ENCODE measurements around the gene CARS1.

The CARS1 gene

GRCh38 chr11:3037040-3037944, 19.9 kb downstream of the CARS1 start:
- peak; percentile 79 for ATAC-seq
- DNase-seq = peak; percentile 62

- ATAC-seq (no peak), DNase-seq (no peak)
Observed at GRCh38 chr11:3036419-3036818, 20.8 kb downstream of the CARS1 start.

GRCh38 chr11:3035333-3035732, 21.9 kb downstream of the CARS1 start:
- DNase-seq = no peak
- ATAC-seq = no peak

GRCh38 chr11:3030289-3031070, 26.7 kb downstream of the CARS1 start:
- no peak for ATAC-seq
- no peak for DNase-seq

- no peak for ATAC-seq
- no peak for DNase-seq
Observed at GRCh38 chr11:3028813-3029212, 28.4 kb downstream of the CARS1 start.

GRCh38 chr11:3026803-3027202, 30.4 kb downstream of the CARS1 start:
- DNase-seq (no peak), ATAC-seq (no peak)

- no peak for ATAC-seq
- DNase-seq = no peak
Observed at GRCh38 chr11:3022982-3023381, 34.2 kb downstream of the CARS1 start.

GRCh38 chr11:3022300-3022967, 34.8 kb downstream of the CARS1 start:
- DNase-seq (no peak), ATAC-seq (peak; percentile 64)

- ATAC-seq (peak; percentile 52), DNase-seq (no peak)
Observed at GRCh38 chr11:3021125-3021524, 36.1 kb downstream of the CARS1 start.

GRCh38 chr11:3020011-3020410, 37.2 kb downstream of the CARS1 start:
- DNase-seq (no peak), ATAC-seq (no peak)

GRCh38 chr11:3018596-3018995, 38.6 kb downstream of the CARS1 start:
- no peak for DNase-seq
- ATAC-seq = no peak

GRCh38 chr11:3016861-3017260, 40.4 kb downstream of the CARS1 start:
- ATAC-seq (no peak), DNase-seq (no peak)

GRCh38 chr11:3015796-3016195, 41.4 kb downstream of the CARS1 start:
- DNase-seq (no peak), ATAC-seq (no peak)

GRCh38 chr11:3014943-3015342, 42.3 kb downstream of the CARS1 start:
- ATAC-seq (no peak), DNase-seq (no peak)

GRCh38 chr11:3014057-3014938, 42.9 kb downstream of the CARS1 start:
- DNase-seq (peak; percentile 63), ATAC-seq (peak; percentile 69)

GRCh38 chr11:3011891-3012885, 45.0 kb downstream of the CARS1 start:
- ATAC-seq = no peak
- no peak for DNase-seq

- ATAC-seq (no peak), DNase-seq (no peak)
Observed at GRCh38 chr11:3010521-3011275, 46.5 kb downstream of the CARS1 start.

- no peak for DNase-seq
- no peak for ATAC-seq
Observed at GRCh38 chr11:3010004-3010403, 47.2 kb downstream of the CARS1 start.

- no peak for DNase-seq
- peak; percentile 25 for ATAC-seq
Observed at GRCh38 chr11:3009481-3009880, 47.7 kb downstream of the CARS1 start.
